Left ventricle myocardium inferior (tissue), 1 donor: Measurements from ENCODE around the gene CCDC14. TPM values are rescaled to one million over a fixed set of nuclear protein-coding genes. Genes with fewer than 3 reads are reported as not detected.

ENCODE experiments used
- DNase-seq: peaks from one replicate; pipeline ENCODE4 v3.0.0-alpha.2; 2020
- H3K27ac ChIP-seq: fragments of 200-600 bp; replicated peaks from 2 replicates; pipeline ENCODE4 v1.8.0; 2021
- H3K27me3 ChIP-seq: fragments of 200-600 bp; 2 replicates; pipeline ENCODE4 v1.8.0; 2021; ENCODE audit warnings: low read depth
- H3K36me3 ChIP-seq: fragments of 200-600 bp; 2 replicates; pipeline ENCODE4 v1.8.0; 2021
- H3K4me1 ChIP-seq: fragments of 200-600 bp; 2 replicates; pipeline ENCODE4 v1.8.0; 2021
- H3K4me3 ChIP-seq: fragments of 200-600 bp; 2 replicates; pipeline ENCODE4 v1.8.0; 2021; ENCODE audit warnings: mild to moderate bottlenecking, moderate library complexity
- H3K9me3 ChIP-seq: fragments of 200-600 bp; replicated peaks from 2 replicates; pipeline ENCODE4 v1.8.0; 2021
- intact Hi-C: fragments of 100-400 bp; cut with micrococcal nuclease; formaldehyde crosslinking; loops from one replicate; pipeline ENCODE4 v1.11.0; 2022
- total RNA-seq: library from RNA; stranded (reverse); fragmentation: NEBNext Ultra II Directional; extraction: Animal tissue kit (Norgen Biotek cat#: 25700); gene quantifications from one replicate; pipeline ENCODE4 v1.2.1, GENCODE V29; 2021
- TF ChIP-seq, protein P1 (sequence below): fragments of 200-600 bp; IDR thresholded peaks from 2 replicates; pipeline ENCODE4 v1.8.0; 2021; ENCODE audit warnings: antibody characterized with exemption, mild to moderate bottlenecking, borderline replicate concordance
- donor health status: DM: no; HTN: yes; CAD: no; lungs with severe emphysema.

The CCDC14 gene
- total RNA-seq, 1 donor from 2014 or later, result 6.9 TPM

GRCh38 chr3:123877466-123877865 lies 83.6 kb downstream of the CCDC14 start:
- intact Hi-C loops, result no loop called here
- Histone ChIP-seq H3K4me3 (no peak overlapping the region), H3K27ac (no peak overlapping the region), H3K27me3 (peaks cover 8% of the 10 kb centered on the region), H3K36me3 (no peaks in the 10 kb centered on the region), H3K9me3 (no peaks in the 10 kb centered on the region), H3K4me1 (no peaks in the 10 kb centered on the region)
- no peak for DNase-seq
- TF ChIP-seq, protein P1, sequence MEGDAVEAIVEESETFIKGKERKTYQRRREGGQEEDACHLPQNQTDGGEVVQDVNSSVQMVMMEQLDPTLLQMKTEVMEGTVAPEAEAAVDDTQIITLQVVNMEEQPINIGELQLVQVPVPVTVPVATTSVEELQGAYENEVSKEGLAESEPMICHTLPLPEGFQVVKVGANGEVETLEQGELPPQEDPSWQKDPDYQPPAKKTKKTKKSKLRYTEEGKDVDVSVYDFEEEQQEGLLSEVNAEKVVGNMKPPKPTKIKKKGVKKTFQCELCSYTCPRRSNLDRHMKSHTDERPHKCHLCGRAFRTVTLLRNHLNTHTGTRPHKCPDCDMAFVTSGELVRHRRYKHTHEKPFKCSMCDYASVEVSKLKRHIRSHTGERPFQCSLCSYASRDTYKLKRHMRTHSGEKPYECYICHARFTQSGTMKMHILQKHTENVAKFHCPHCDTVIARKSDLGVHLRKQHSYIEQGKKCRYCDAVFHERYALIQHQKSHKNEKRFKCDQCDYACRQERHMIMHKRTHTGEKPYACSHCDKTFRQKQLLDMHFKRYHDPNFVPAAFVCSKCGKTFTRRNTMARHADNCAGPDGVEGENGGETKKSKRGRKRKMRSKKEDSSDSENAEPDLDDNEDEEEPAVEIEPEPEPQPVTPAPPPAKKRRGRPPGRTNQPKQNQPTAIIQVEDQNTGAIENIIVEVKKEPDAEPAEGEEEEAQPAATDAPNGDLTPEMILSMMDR, result no peak

GRCh38 chr3:123876858-123877257 lies 84.2 kb downstream of the CCDC14 start:
- Histone ChIP-seq H3K4me3 (no peak overlapping the region), H3K4me1 (no peaks in the 10 kb centered on the region), H3K27ac (no peak overlapping the region), H3K36me3 (no peaks in the 10 kb centered on the region), H3K9me3 (no peaks in the 10 kb centered on the region), H3K27me3 (peaks cover 2% of the 10 kb centered on the region)
- DNase-seq, result no peak
- intact Hi-C loops, result no loop called here
- TF ChIP-seq, protein P1, result no peak

GRCh38 chr3:123872621-123873020 lies 88.4 kb downstream of the CCDC14 start:
- TF ChIP-seq, protein P1, result no peak
- no peak for DNase-seq
- no peaks in the 10 kb centered on the region for H3K9me3 ChIP-seq
- no peak overlapping the region for H3K4me3 ChIP-seq
- no peaks in the 10 kb centered on the region for H3K27me3 ChIP-seq
- no peak overlapping the region for H3K27ac ChIP-seq
- H3K4me1 ChIP-seq, result no peaks in the 10 kb centered on the region
- intact Hi-C loops, result no loop called here
- no peaks in the 10 kb centered on the region for H3K36me3 ChIP-seq

- Histone ChIP-seq H3K4me3 (no peak overlapping the region), H3K36me3 (no peaks in the 10 kb centered on the region), H3K4me1 (no peaks in the 10 kb centered on the region), H3K9me3 (no peaks in the 10 kb centered on the region), H3K27me3 (no peaks in the 10 kb centered on the region), H3K27ac (no peak overlapping the region)
- DNase-seq, result no peak
- TF ChIP-seq, protein P1, result no peak
- intact Hi-C loops, result no loop called here
Observed at GRCh38 chr3:123871946-123872345, 89.1 kb downstream of the CCDC14 start.

GRCh38 chr3:123870033-123870432 lies 91.0 kb downstream of the CCDC14 start:
- Histone ChIP-seq H3K27me3 (no peaks in the 10 kb centered on the region), H3K27ac (no peak overlapping the region), H3K36me3 (no peaks in the 10 kb centered on the region), H3K4me1 (no peaks in the 10 kb centered on the region), H3K4me3 (no peak overlapping the region), H3K9me3 (peaks cover 10% of the 10 kb centered on the region)
- intact Hi-C loops, result no loop called here
- DNase-seq, result no peak
- TF ChIP-seq, protein P1, result no peak

DNA sequence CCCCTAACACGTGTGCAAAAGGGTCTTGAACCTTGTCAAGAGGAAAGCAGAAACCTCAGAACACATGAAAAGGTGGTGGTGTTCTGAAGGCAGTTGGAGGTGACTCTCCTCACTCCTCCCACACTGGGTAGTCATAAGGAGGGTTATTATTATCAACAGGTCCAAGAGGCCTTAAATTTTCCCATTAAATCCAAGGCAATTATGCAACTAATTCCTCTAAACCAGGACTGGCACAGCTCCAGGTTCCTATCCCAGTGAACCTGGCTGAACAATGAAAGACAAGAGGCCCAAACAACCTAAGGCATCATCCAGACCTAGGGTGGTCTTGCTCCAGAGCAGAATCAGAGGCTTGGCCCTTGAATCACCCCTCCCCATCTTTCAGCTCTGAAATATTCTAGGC lies 91.9 kb downstream of the CCDC14 start:
- Histone ChIP-seq H3K36me3 (no peaks in the 10 kb centered on the region), H3K4me3 (no peak overlapping the region), H3K27me3 (no peaks in the 10 kb centered on the region), H3K27ac (no peak overlapping the region), H3K4me1 (no peaks in the 10 kb centered on the region), H3K9me3 (peaks cover 10% of the 10 kb centered on the region)
- DNase-seq, result no peak
- intact Hi-C loops, result no loop called here
- TF ChIP-seq, protein P1, result no peak
